ENCODE data around the gene CCDC86. TPM values are rescaled to one million over a fixed set of nuclear protein-coding genes. Genes with fewer than 3 reads are reported as not detected.

The CCDC86 gene
- total and polyA plus RNA-seq, 2 of the 4 experiments (the other 2 are of a cell fraction), result 9.5 to 34.0 TPM

GRCh38 chr11:60844045-60844869 is 2.3 kb downstream of the CCDC86 start:
- Histone ChIP-seq H4K5ac (ENCODE audit: low read depth, low read length) (no peak overlapping the region), H3K9ac (ENCODE audit: low read depth, low read length) (peak overlapping the region; percentile 49), H3K79me1 (ENCODE audit: low read depth in 1 of 2, low read length in 2 of 2) (peaks cover 19 to 53% of the 10 kb centered on the region in 2 experiments), H3K36me3 (ENCODE audit: control insufficient read depth, insufficient read depth, low read length) (peaks cover 10% of the 10 kb centered on the region), H2AK9ac (replicated peaks; ENCODE audit: low read depth, low read length, poor library complexity) (peak overlapping the region; percentile 66), H4K91ac (ENCODE audit: insufficient read depth, low read depth, low read length) (no peak overlapping the region), H3K9me3 (ENCODE audit: control insufficient read depth, insufficient read depth, low read length) (no peaks in the 10 kb centered on the region), H3K9me1 (ENCODE audit: insufficient read depth, low read length) (peaks cover 11% of the 10 kb centered on the region), H3K23ac (ENCODE audit: low read depth, low read length) (peak overlapping the region; percentile 17; the same call in 1 of the 2 replicates), H2AFZ (replicated peaks; ENCODE audit: low read length, poor library complexity) (peak overlapping the region; percentile 8), H3K4me3 (ENCODE audit: insufficient read depth, low read depth, low read length) (no peak overlapping the region), H3K27ac (ENCODE audit: insufficient read depth, low read length) (no peak overlapping the region), H2AK5ac (ENCODE audit: low read depth, low read length) (no peak overlapping the region; the same call in 1 of the 2 replicates), H3K4ac (ENCODE audit: low read depth, low read length) (no peak overlapping the region), H4K20me1 (ENCODE audit: insufficient read depth, low read length) (0 out of 2 replicates have a peak, but pooled peaks cover 12% of the 10 kb centered on the region), H3K14ac (replicated peaks; ENCODE audit: low read depth, low read length) (no peak overlapping the region), H2BK20ac (ENCODE audit: low read depth, low read length) (no peak overlapping the region), H3K56ac (ENCODE audit: extremely low read depth, insufficient read depth, low read length) (no peak overlapping the region), H2BK5ac (ENCODE audit: low read depth, low read length, poor library complexity, severe bottlenecking) (no peak overlapping the region), H3K4me2 (ENCODE audit: low read depth, low read length) (peak overlapping the region; percentile 72), H3K18ac (ENCODE audit: low read depth, low read length) (no peak overlapping the region), H2BK120ac (ENCODE audit: low read depth, low read length) (no peak overlapping the region), H4K8ac (ENCODE audit: low read depth in 2 of 2, low read length in 2 of 2) (no peak overlapping the region), H3K27me3 (ENCODE audit: control insufficient read depth, insufficient read depth, low read length) (no peaks in the 10 kb centered on the region), H2BK15ac (ENCODE audit: low read depth, low read length) (no peak overlapping the region), H3K4me1 (ENCODE audit: control insufficient read depth, insufficient read depth, low read length) (peaks cover 25% of the 10 kb centered on the region)
- BruUV-seq (replicated peaks), result no TSS peak
- WGBS, 2 experiments (ENCODE audit: extremely low coverage in 2 of 2, insufficient read length in 1 of 2), result 64% methylated on average over 3 of the region's 10 CpGs; no CpG with 5 or more reads in 1 of the 2 experiments
- TF ChIP-seq POLR2A (IDR thresholded peaks at IDR 0.05; ENCODE audit: low read depth, low read length), result no peak
- TF ChIP-seq, protein P1, sequence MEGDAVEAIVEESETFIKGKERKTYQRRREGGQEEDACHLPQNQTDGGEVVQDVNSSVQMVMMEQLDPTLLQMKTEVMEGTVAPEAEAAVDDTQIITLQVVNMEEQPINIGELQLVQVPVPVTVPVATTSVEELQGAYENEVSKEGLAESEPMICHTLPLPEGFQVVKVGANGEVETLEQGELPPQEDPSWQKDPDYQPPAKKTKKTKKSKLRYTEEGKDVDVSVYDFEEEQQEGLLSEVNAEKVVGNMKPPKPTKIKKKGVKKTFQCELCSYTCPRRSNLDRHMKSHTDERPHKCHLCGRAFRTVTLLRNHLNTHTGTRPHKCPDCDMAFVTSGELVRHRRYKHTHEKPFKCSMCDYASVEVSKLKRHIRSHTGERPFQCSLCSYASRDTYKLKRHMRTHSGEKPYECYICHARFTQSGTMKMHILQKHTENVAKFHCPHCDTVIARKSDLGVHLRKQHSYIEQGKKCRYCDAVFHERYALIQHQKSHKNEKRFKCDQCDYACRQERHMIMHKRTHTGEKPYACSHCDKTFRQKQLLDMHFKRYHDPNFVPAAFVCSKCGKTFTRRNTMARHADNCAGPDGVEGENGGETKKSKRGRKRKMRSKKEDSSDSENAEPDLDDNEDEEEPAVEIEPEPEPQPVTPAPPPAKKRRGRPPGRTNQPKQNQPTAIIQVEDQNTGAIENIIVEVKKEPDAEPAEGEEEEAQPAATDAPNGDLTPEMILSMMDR (conservative IDR thresholded peaks at IDR 0.05; ENCODE audit: low read depth, low read length), result no peak
- no peak for TF ChIP-seq CHD1 (IDR thresholded peaks at IDR 0.05; ENCODE audit: low read depth, low read length)
- TF ChIP-seq MXI1 (IDR thresholded peaks at IDR 0.05; ENCODE audit: borderline replicate concordance, low read depth, low read length), result no peak
- TF ChIP-seq SMC3 (IDR thresholded peaks at IDR 0.05; ENCODE audit: low read depth, low read length), result no peak
- no peak for TF ChIP-seq USF2 (IDR thresholded peaks at IDR 0.05; ENCODE audit: low read depth, low read length)
- no peak for TF ChIP-seq RFX5 (IDR thresholded peaks at IDR 0.05; ENCODE audit: low read depth, low read length)
- TF ChIP-seq BHLHE40 (IDR thresholded peaks at IDR 0.05; ENCODE audit: low read depth, low read length), result no peak
- TF ChIP-seq RCOR1 (IDR thresholded peaks at IDR 0.05; ENCODE audit: insufficient replicate concordance, low read length), result no peak
- TF ChIP-seq MAZ (IDR thresholded peaks at IDR 0.05; ENCODE audit: borderline replicate concordance, low read depth, low read length), result no peak
- intact Hi-C loops (cut with micrococcal nuclease) (no loop called here), in situ Hi-C loops (cut with MboI; ENCODE audit: low sequenced_read_pairs) (no loop called here), dilution Hi-C loops (cut with HindIII; ENCODE audit: low sequenced_read_pairs, unreplicated experiment) (no loop called here)
- peak; percentile 12; the same call in 1 of the 2 replicates for ATAC-seq (ENCODE audit: low read depth)
- ChIA-PET POLR2A (ENCODE audit: unreplicated experiment) (no interaction called here), CTCF (interaction anchor here (1.1 kb wide), 2 partner anchors 12 to 43 kb away, joined by 4 read pairs; partner anchors contain the start of gene PTGDR2)
- DNase-seq, result peak; percentile 56

Measured in IMR-90 (cell line).